Measurements from ENCODE around the gene CERT1.

The CERT1 gene

DNA sequence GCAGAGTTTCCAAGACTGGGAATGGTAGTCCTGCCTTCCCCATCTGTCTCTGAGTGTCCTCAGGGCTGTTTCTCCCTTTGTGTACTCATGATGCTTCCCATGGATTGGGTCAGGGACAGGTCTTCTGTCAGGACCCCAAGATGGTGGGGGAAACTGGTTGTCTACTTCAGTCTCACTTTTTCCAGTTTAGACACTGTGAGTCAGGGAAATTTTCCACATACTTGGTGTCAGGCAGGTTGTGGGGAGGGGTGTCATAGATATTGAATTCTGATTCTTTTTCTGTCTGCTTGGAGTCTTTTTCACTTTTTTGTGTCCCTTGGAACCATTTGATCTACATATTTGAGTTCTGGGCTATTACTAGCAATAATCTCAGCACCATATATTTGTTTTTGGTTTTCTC is 10.6 kb upstream of the CERT1 start:
- Mint-ChIP-seq H3K27me3 (ENCODE audit: low read depth) (no peaks in the 10 kb centered on the region), H3K9me3 (peaks cover 37% of the 10 kb centered on the region), H3K4me1 (no peaks in the 10 kb centered on the region), H3K4me3 (no peak overlapping the region), H3K36me3 (ENCODE audit: low read depth) (peaks cover 52% of the 10 kb centered on the region), H3K27ac (no peak overlapping the region)
- TF ChIP-seq, protein P1, sequence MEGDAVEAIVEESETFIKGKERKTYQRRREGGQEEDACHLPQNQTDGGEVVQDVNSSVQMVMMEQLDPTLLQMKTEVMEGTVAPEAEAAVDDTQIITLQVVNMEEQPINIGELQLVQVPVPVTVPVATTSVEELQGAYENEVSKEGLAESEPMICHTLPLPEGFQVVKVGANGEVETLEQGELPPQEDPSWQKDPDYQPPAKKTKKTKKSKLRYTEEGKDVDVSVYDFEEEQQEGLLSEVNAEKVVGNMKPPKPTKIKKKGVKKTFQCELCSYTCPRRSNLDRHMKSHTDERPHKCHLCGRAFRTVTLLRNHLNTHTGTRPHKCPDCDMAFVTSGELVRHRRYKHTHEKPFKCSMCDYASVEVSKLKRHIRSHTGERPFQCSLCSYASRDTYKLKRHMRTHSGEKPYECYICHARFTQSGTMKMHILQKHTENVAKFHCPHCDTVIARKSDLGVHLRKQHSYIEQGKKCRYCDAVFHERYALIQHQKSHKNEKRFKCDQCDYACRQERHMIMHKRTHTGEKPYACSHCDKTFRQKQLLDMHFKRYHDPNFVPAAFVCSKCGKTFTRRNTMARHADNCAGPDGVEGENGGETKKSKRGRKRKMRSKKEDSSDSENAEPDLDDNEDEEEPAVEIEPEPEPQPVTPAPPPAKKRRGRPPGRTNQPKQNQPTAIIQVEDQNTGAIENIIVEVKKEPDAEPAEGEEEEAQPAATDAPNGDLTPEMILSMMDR (IDR thresholded peaks at IDR 0.05; ENCODE audit: unreplicated experiment in 3 of 3): no peak

DNA sequence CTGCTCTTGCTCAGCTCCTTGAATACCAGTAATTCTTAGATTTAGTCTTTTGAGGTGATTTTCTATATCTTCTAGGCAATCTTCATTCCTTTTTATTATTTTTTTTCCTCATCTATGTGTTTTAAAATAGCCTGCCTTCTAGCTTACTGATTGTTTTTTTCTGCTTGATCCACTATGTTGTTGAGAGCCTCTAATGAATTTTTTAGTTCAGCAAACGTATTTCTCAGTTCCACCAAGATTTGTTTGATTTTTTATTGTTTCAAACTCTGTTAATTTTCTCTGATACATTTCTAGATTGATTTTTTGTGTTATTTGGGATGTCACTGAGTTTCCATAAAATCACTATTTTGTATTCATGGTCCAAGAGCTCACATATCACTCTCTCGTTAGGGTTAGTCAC is 9.8 kb upstream of the CERT1 start:
- H3K36me3 Mint-ChIP-seq (ENCODE audit: low read depth): peaks cover 56% of the 10 kb centered on the region
- TF ChIP-seq, protein P1 (IDR thresholded peaks at IDR 0.05; ENCODE audit: unreplicated experiment in 3 of 3): no peak
- H3K4me3 Mint-ChIP-seq: no peak overlapping the region
- H3K27ac Mint-ChIP-seq: no peak overlapping the region
- no peaks in the 10 kb centered on the region for H3K27me3 Mint-ChIP-seq (ENCODE audit: low read depth)
- H3K9me3 Mint-ChIP-seq: peaks cover 40% of the 10 kb centered on the region
- H3K4me1 Mint-ChIP-seq: no peaks in the 10 kb centered on the region

DNA sequence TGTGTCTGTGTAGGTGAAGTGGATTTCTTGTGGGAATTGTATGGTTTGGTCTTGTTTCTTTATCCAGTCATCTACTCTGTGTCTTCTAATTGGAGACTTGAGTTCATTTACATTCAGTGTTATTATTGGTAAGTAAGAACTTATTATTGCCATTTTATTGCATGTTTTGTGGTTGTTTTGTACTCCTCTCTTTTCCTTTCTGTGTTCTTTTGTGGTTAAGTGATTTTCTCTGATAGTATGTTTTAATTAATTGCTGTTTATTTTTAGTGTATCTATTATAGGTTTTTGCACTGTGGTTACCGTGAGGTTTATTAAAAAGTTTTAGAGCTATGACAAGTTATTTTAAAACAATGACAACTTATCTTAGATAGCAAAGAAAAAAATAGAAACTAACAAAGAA is 8.3 kb upstream of the CERT1 start:
- TF ChIP-seq, protein P1 (IDR thresholded peaks at IDR 0.05; ENCODE audit: unreplicated experiment in 3 of 3): no peak
- H3K27ac Mint-ChIP-seq: no peak overlapping the region
- H3K27me3 Mint-ChIP-seq (ENCODE audit: low read depth): no peaks in the 10 kb centered on the region
- H3K36me3 Mint-ChIP-seq (ENCODE audit: low read depth): peaks cover 61% of the 10 kb centered on the region
- H3K4me1 Mint-ChIP-seq: no peaks in the 10 kb centered on the region
- H3K9me3 Mint-ChIP-seq: peaks cover 40% of the 10 kb centered on the region
- no peak overlapping the region for H3K4me3 Mint-ChIP-seq

DNA sequence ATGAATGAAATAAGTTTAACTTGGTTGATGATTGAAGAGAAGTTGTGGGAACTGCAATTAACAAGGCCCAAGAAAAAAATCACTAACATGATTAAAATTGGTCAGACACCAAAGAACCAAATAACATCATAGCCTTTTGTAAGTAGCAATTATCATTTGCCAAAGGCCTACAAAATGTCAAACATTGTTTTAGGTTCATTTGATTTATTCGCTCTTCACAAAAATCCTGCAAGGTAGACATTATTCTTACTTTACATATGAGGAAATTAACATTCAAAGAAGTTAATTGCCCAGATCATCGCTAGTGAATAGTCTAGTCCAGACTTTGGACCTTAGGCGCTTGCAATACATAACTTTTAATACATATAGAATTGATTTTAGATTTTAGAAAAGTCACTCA is 2.9 kb upstream of the CERT1 start:
- no peaks in the 10 kb centered on the region for H3K27me3 Mint-ChIP-seq (ENCODE audit: low read depth)
- H3K27ac Mint-ChIP-seq: no peak overlapping the region
- H3K4me3 Mint-ChIP-seq: peak overlapping the region in 1 of 3 experiments; percentile 98
- peaks cover 13% of the 10 kb centered on the region for H3K9me3 Mint-ChIP-seq
- peaks cover 33% of the 10 kb centered on the region for H3K36me3 Mint-ChIP-seq (ENCODE audit: low read depth)
- TF ChIP-seq, protein P1 (IDR thresholded peaks at IDR 0.05; ENCODE audit: unreplicated experiment in 3 of 3): no peak
- peaks cover 38% of the 10 kb centered on the region for H3K4me1 Mint-ChIP-seq

DNA sequence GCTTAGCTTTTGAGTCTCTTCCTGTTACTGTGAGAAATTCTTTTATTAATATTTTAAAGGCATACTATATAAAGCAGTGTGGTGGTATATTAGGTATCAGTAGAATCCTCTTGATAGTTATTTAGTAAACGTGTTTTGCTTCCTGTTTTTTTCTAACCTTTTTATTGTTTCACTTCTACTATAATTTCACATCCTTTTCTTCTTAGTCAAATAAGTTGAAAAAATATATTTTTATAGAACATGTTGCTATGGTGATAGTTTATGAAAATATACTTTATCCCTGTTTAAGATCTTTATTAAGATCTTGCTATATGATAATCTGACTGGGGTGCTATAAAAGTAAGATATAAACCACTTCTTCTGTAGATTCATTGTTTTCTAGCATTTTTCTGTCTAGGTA is 2.4 kb upstream of the CERT1 start:
- Mint-ChIP-seq H3K27ac (no peak overlapping the region), H3K27me3 (ENCODE audit: low read depth) (no peaks in the 10 kb centered on the region), H3K36me3 (ENCODE audit: low read depth) (peaks cover 28% of the 10 kb centered on the region), H3K4me3 (peak overlapping the region in 2 of 3 experiments; percentile 13 to 98), H3K9me3 (peaks cover 10% of the 10 kb centered on the region), H3K4me1 (peaks cover 40% of the 10 kb centered on the region)
- TF ChIP-seq, protein P1 (IDR thresholded peaks at IDR 0.05; ENCODE audit: unreplicated experiment in 3 of 3): no peak

DNA sequence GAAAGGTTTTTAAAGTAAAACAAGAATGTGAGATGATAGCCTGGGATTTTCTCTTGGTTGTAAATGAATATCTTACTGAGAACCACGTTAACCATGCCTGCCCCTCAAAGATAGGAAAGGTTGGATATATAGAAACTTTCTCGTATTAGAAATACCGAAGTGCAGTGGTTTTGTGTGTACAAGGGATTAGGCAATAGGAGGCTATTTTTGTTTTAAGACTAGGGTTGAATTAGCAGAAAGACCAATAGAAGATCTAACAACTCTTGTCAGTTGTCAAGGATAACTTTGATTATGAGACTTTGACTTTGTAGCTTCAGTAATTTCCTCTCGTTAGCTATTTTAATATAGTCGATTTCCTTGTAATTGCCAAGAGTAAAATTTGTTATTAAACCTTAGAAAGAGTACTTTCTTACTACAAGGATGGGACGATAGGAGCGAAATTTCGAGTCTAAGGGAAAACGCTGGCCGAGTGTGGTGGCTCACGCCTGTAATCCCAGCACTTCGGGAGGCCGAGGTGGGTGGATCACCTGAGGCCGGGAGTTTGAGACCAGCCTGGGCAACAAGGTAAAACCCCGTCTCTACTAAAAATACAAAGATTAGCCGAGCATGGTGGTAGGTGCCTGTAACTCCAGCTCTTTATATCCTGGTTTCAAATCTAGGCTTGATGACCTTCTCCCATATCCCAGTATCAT is 1.1 kb upstream of the CERT1 start:
- peak overlapping the region; percentile 98 to 99 (median 99) for H3K27ac Mint-ChIP-seq
- peaks cover 8% of the 10 kb centered on the region for H3K9me3 Mint-ChIP-seq
- peaks cover 51% of the 10 kb centered on the region for H3K4me1 Mint-ChIP-seq
- H3K36me3 Mint-ChIP-seq (ENCODE audit: low read depth): peaks cover 21% of the 10 kb centered on the region
- peak overlapping the region; percentile 98 to 99 (median 98) for H3K4me3 Mint-ChIP-seq
- TF ChIP-seq, protein P1 (IDR thresholded peaks at IDR 0.05; ENCODE audit: unreplicated experiment in 3 of 3): no peak
- no peaks in the 10 kb centered on the region for H3K27me3 Mint-ChIP-seq (ENCODE audit: low read depth)
